GM18868 (cell line): ENCODE measurements around the gene CCDC70.

Source experiments
- ATAC-seq: cut with Tn5 transposase; IDR thresholded peaks from one replicate; pipeline ENCODE4 v1.9.1; 2021; ENCODE audit warnings: mild to moderate bottlenecking, moderate library complexity; ENCODE audit not compliant: unreplicated experiment

CCDC70 gene

GRCh38 chr13:51828730-51829567 lies 32.8 kb upstream of the CCDC70 start:
- no peak for ATAC-seq

DNA sequence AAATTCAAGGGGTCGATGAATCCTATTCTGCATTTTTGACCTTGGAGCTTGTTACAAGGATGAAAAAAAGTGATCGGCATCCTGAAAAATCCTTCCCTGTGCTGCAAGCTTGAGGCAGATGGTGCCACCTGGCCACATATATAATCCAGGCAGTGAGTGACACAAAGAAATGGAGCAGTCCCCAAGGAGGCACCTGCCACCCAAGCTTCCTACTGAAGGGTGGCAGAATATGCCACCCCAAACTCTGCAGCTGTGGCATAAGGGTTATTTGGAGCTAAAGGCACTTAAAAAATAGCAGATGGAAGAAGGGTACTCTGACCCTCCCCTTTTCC lies 32.2 kb upstream of the CCDC70 start:
- ATAC-seq = no peak

DNA sequence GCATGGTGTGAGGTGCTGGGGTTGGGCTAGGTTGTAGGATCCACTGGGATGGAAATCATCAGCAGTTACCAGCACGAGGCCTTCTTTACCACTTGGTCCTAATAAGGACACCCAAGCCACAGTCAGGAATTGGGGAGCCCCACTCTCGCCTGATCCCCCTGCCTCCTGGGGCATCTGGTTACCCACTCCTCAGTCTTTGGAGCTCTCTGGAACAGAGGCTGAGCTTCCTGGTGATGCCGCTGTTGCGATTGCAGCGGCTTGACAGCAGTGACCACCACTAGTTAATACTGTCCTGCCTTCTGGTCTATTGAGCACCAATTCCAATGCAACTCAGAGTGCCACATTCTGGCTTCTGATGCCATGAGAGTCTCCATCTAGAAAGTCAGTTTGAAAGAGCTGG lies 30.2 kb upstream of the CCDC70 start:
- no peak for ATAC-seq

DNA sequence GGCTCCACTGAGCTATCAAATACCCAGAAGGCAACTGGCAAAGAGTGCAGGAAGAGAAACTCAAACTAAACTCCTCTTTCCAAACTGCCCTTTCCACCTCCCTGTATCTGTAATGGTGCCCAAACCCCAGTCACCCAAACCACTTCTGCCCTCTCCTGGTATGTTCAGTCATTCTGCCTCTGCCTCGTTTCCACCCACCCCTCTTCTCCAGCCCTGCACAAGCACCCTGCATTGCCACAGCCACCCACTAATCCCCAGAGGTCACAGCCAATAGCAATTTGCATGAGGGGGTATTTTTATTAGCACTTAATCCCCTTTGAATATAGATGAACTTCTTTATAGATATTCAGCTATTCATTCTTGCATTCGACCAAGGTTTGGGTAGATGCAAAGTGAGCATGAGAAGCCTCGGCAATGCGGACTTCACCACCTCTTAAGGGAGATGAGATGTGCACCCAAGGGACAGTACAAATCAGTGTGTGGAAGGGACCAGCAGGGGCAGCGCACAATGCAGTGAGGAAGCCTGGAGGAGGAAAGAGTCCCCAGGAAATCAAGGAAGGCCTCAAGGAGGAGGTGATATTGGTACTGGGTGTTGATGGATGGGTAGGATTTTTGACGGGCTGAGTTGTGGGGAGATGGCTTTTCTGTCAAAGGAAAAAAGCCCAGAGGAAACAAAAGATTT lies 29.2 kb upstream of the CCDC70 start:
- peak; percentile 91 for ATAC-seq

DNA sequence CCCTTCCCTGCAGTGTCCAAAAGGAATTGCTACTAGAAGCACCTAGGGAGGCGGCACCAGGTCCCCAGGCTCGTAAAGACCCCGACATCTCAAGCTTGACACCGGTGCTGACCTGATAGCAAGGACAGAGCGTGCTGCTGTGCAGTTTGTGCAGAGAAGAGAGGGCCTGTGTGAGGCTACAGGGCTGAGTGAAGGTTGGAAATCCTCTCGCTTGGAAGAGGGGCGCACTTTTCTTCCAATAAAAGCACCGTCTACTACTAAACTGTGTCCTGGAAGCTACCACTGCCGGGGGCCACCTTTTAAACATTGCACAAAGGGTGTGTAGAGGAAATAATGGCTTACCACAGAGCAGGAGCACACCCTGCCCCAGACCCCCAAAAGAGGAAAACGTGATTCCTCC lies 27.8 kb upstream of the CCDC70 start:
- ATAC-seq = no peak

DNA sequence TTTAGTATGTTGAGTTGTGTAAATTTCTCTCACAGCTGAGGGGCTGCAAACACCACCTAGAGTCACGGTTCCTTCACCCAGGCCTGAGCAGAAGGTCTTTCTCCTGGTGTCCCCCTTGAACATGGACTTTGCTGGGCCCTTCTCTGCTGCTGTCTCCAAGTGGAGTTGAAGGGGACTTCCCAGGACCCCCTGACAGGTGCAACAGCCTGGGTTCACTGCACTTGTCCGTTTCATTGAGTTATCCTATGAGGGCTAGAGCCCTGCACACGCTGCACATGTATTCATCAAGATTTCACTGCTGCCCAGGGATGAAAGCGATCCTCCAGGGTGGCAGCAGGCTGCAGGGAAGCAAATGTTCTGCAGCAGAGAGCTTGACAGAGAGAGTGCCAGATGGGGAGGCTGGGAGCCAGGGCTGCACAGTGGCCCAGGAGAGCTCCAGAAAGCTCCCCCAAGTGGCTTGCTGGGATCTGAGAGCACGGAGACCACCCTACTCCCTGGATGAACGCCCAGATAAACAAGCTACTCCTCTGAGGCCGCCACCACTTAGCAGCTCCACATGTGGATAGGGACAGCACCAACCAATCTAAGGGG lies 27.1 kb upstream of the CCDC70 start:
- no peak for ATAC-seq

- no peak for ATAC-seq
These were observed 24.8 kb upstream of the CCDC70 start for GRCh38 chr13:51837016-51837415.

GRCh38 chr13:51838240-51838846 lies 23.4 kb upstream of the CCDC70 start:
- no peak for ATAC-seq

DNA sequence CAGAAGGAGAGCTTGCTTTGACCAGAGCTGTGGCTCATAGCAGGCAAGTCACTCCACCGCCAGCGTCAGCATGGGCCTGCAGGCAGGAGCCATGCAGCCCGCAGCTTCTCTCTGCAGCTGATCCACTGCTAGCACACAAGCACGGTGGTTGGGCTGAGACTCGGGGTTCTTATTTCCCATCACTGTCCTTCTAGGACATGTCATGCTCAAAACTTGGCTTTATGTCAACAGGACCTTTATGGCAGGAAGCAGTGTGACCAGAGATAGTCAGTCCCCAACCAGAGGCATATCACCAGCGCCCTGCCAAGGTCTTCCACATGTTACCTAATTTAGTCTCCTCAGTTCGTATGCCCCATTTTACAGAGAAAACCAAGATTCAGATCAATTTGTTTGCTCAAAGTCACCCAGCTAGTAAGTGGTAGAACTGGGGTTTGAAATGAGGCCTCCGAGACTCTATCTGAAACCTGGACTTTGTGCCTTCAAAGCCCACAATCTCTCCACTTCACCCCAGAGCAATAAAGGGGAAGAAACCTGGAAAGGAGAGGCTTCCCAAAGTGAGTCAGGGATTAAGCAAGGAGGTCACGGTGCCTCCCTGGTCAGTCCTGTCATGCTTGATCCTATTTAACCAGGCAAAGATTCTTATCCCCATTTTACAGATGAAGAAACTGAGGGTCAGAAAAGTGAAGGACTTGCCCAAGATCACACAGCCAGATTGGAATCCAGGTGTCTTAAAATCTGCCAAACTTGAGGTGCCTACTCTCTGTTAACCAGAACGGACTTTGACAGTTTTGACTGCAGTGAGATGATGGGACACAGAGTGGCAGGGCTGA lies 21.8 kb upstream of the CCDC70 start:
- ATAC-seq = no peak

DNA sequence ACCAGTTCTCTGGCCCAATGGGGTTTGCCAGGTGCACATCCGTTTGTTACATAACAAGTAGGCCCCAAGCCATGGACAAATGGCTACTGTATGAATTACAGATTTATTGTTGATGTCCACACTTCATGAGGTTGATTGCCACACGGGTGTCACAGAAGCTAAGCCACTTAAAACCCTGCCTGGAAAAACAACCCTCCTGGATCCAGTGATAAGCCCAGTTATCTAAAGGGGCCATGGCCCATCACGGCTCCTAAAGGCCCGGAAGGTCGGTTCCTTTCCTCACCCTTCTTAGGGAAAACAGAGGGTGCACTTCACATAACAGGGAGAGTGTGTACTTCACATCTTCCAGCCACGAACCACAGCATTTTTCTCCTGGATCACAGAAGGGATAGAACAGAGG lies 20.9 kb upstream of the CCDC70 start:
- no peak for ATAC-seq

- no peak for ATAC-seq
These were observed 20.0 kb upstream of the CCDC70 start for GRCh38 chr13:51841732-51842131.

DNA sequence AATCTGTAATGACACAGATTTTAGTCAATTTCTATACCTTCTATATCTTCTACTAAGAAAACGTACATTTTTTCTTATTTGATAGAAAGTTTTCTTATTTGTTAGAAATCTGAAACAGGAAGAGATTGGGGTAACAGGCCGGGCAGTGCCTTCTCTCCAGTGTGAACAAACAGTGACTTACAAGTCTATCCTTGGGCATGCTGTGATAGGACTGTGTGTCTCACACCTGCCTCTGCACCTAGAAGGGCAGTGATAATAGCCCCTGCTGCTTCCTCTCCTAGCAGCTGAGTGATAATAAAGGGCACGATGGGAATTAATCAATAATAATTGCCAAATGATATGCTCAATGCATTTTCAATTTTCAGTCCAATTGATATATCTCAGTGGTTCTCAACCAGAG lies 18.2 kb upstream of the CCDC70 start:
- ATAC-seq = no peak

GRCh38 chr13:51844862-51845573 lies 16.8 kb upstream of the CCDC70 start, which contains the start of gene TMEM272:
TSS of gene TMEM272 (minus strand) at chr13:51845177. CDS start at chr13:51838530, 6,647 bp downstream.
- no peak for ATAC-seq

- no peak for ATAC-seq
These were observed 16.0 kb upstream of the CCDC70 start for GRCh38 chr13:51845574-51846318.

DNA sequence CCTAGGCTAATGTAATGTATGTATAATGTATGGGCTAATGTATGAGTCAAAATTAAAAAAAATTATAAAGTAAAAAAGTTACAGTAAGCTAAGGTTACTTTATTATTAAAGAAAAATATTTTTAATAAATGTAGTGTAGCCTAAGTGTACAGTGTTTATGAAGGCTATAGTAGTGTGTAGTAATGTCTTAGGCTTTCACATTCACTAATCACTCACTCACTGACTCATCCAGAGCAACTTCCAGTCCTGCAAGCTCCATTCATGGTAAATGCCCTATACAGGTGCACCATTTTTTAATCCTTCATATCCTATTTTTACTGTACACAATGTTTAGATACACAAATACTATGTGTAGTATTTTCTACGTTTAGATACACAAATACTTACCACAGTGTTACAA lies 15.0 kb upstream of the CCDC70 start:
- peak; percentile 43 for ATAC-seq

DNA sequence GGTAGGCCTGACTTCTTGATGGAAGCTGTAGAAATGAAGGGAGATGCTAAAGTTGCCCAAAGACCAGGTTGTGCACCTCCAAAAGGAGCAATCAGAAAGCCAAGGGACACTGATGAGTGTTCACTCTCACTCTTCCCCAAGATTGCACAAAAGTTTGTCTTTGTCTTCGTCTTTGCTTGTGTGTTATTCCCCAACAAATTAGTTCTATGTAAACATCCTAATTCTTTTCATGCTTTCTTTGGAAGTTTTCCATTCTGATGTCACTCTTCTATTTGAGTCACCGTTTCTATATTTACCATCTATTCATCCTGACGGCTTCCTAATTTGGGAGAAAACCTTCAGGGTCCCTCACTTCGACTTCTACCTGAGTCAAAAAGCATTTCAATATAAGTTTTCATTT lies 13.1 kb upstream of the CCDC70 start:
- ATAC-seq = no peak

GRCh38 chr13:51849145-51850101 lies 12.3 kb upstream of the CCDC70 start:
- peak; percentile 57 for ATAC-seq

DNA sequence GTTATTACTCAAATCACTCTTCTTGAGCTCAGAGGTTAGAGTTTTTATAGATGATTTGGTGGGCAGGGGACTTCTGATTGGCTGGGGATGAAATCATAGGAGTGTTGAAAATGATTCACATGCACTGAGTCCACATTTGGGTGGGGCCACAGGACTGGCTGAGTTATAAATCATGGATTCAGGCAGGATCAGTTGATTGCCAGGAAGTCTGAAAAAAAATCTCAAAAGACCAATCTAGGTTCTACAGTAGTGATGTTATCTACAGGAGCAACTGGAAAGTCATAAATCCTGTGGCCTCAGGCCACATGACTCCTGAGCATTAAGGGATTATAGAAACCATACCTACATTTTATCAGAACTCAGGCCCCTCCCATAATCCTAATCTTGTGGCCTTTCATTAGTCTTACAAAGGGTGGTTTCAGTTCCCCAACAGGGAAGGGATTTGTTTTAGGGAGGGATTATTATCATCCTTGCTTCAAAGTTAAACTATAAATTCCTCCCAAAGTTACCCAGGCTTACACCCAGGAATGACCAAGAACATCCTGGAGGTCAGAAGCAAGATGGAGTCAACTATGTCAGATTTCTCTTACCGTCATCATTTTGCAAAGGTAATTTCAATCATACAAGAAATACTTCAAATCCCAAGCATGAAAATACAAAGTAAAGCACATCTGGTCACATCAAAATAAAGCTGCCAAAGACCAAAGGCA lies 5.6 kb upstream of the CCDC70 start:
- no peak for ATAC-seq
